GM13976 (cell line): Measurements from ENCODE around the gene NBEAL2.
"Not testable (repeated sequence)": the region's sequence is repeated elsewhere in the genome, so short reads cannot be mapped to it uniquely, and the experiment has no call there.

ENCODE experiments used
- DNase-seq: peaks from one replicate; pipeline ENCODE4 v3.0.0; 2012; ENCODE audit warnings: low spot score
- CTCF ChIP-seq: IDR thresholded peaks from 2 replicates; pipeline ENCODE4 v1.5.1; 2012; ENCODE audit warnings: borderline replicate concordance, mild to moderate bottlenecking; ENCODE audit not compliant: insufficient read depth; ENCODE audit errors: extremely low read depth, missing control alignments, control extremely low read depth
- in situ Hi-C: fragments of 300-500 bp; cut with MboI; formaldehyde crosslinking; loops from one replicate; pipeline ENCODE4 v1.12.0; 2022; ENCODE audit warnings: low sequenced_read_pairs, mixed read lengths, inconsistent platforms; ENCODE audit not compliant: unreplicated experiment

NBEAL2 gene

GRCh38 chr3:46962427-46962826 is 17.0 kb upstream of the NBEAL2 start:
- no peak for TF ChIP-seq CTCF
- in situ Hi-C loops: no loop called here
- no peak for DNase-seq

GRCh38 chr3:46962990-46963389 is 16.5 kb upstream of the NBEAL2 start:
- no peak for DNase-seq
- TF ChIP-seq CTCF: no peak
- in situ Hi-C loops: no loop called here

- in situ Hi-C loops, DNase-seq: not testable (repeated sequence)
Observed at GRCh38 chr3:46964038-46964590, 15.4 kb upstream of the NBEAL2 start.

- no peak for DNase-seq
- no peak for TF ChIP-seq CTCF
- in situ Hi-C loops: no loop called here
Observed at GRCh38 chr3:46965151-46965550, 14.3 kb upstream of the NBEAL2 start.

- DNase-seq: no peak
- in situ Hi-C loops: no loop called here
- TF ChIP-seq CTCF: no peak
Observed at GRCh38 chr3:46966811-46967210, 12.7 kb upstream of the NBEAL2 start.

- TF ChIP-seq CTCF: no peak
- in situ Hi-C loops: no loop called here
- no peak for DNase-seq
Observed at GRCh38 chr3:46968783-46969428, 10.6 kb upstream of the NBEAL2 start.

- TF ChIP-seq CTCF: no peak
- in situ Hi-C loops: no loop called here
- DNase-seq: no peak
Observed at GRCh38 chr3:46970391-46971091, 8.9 kb upstream of the NBEAL2 start.
